NCI-H226 (cell line): ENCODE results near the gene WFIKKN1.

Source experiments
- DNase-seq: peaks from one replicate; pipeline ENCODE4 v3.0.0-alpha.2; 2015

The WFIKKN1 gene

GRCh38 chr16:659618-660017 lies 28.8 kb downstream of the WFIKKN1 start:
- DNase-seq, result no peak

GRCh38 chr16:660132-660458 lies 29.3 kb downstream of the WFIKKN1 start:
- DNase-seq, result no peak

GRCh38 chr16:660459-661183 lies 29.8 kb downstream of the WFIKKN1 start:
- DNase-seq, result peak; percentile 75

GRCh38 chr16:661184-661821 lies 30.5 kb downstream of the WFIKKN1 start:
- no peak for DNase-seq

- DNase-seq, result no peak
Observed at GRCh38 chr16:662095-662494, 31.3 kb downstream of the WFIKKN1 start.

- no peak for DNase-seq
Observed at GRCh38 chr16:662597-662996, 31.8 kb downstream of the WFIKKN1 start.

- DNase-seq, result no peak
Observed at GRCh38 chr16:666572-666971, 35.8 kb downstream of the WFIKKN1 start.

- DNase-seq, result no peak
Observed at GRCh38 chr16:667113-667779, 36.5 kb downstream of the WFIKKN1 start.

- DNase-seq, result peak; percentile 85
Observed at GRCh38 chr16:667780-668518, 37.2 kb downstream of the WFIKKN1 start, which contains the start of gene RHOT2. Gene RHOT2 (plus strand): TSS chr16:668132. CDS start chr16:668200, 68 bp downstream.

GRCh38 chr16:668519-669171 lies 37.9 kb downstream of the WFIKKN1 start:
- no peak for DNase-seq

- DNase-seq, result no peak
Observed at GRCh38 chr16:669666-670065, 38.9 kb downstream of the WFIKKN1 start.

GRCh38 chr16:670485-671352 lies 39.9 kb downstream of the WFIKKN1 start:
- DNase-seq, result no peak

GRCh38 chr16:671353-672131 lies 40.8 kb downstream of the WFIKKN1 start:
- no peak for DNase-seq

GRCh38 chr16:672371-672770 lies 41.6 kb downstream of the WFIKKN1 start:
- DNase-seq, result no peak

GRCh38 chr16:672851-673250 lies 42.1 kb downstream of the WFIKKN1 start:
- DNase-seq, result no peak

GRCh38 chr16:673399-673991 lies 42.7 kb downstream of the WFIKKN1 start:
- DNase-seq, result no peak

- no peak for DNase-seq
Observed at GRCh38 chr16:674214-674881, 43.6 kb downstream of the WFIKKN1 start.

GRCh38 chr16:674968-675883 lies 44.4 kb downstream of the WFIKKN1 start, which contains the start of gene RHBDL1:
Gene RHBDL1 (plus strand): TSS chr16:675671. CDS start chr16:675791, 120 bp downstream.
- no peak for DNase-seq
